HG03558 (cell line): ENCODE measurements around the gene ZNF205.

Experiments used
- ATAC-seq: cut with Tn5 transposase; IDR thresholded peaks from one replicate; pipeline ENCODE4 v1.9.1; 2021; ENCODE audit warnings: moderate number of reproducible peaks; ENCODE audit not compliant: unreplicated experiment; ENCODE audit errors: extremely low read depth

ZNF205 gene

DNA sequence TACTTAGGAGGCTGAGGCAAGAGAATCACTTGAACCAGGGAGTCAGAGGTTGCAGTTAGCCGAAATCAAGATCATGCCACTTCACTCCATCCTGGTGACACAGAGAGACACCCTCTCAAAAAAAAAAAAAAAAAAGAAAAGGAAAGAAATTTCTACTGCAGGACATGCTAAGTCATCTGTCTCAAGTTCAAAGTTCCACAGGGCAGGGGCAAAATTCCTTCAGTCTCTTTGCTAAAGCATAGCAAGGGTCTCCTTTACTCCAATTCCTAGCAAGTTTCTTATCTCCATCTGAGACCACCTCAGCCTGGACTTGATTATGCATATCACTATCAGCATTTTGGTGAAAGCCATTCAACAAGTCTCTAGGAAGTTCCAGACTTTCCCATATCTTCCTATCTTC is 27.9 kb upstream of the ZNF205 start:
- ATAC-seq = no peak

DNA sequence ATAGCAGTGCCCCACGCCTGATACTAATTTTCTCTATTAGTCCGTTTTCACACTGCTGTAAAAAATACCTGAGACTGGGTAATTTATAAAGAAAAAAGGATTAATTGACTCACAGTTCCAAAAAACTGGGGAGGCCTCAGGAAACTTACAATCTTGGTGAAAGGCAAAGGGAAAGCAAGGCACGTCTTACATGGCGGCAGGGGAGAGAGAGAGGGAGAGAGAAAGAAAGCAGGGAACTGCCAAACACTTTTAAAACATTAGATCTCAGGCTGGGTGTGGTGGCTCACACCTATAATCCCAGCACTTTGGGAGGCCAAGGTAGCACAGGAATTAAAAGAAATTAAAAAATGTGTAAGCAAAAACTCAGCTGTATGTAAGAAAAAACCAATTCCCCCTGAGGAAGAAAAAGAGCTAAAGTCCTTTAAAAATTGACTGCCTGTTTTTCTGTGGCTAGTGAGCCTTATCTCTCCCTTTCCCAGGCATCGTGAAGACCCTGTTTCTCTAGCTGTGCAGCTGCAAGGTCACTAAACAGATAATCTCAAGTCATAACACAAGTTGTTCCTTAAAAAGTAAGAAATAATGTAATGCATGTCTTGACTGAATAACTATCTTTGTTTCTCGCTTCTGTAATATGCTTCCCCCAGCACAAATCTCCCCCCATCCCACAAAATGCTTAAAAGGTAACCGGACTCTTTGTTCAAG is 27.3 kb upstream of the ZNF205 start:
- no peak for ATAC-seq

DNA sequence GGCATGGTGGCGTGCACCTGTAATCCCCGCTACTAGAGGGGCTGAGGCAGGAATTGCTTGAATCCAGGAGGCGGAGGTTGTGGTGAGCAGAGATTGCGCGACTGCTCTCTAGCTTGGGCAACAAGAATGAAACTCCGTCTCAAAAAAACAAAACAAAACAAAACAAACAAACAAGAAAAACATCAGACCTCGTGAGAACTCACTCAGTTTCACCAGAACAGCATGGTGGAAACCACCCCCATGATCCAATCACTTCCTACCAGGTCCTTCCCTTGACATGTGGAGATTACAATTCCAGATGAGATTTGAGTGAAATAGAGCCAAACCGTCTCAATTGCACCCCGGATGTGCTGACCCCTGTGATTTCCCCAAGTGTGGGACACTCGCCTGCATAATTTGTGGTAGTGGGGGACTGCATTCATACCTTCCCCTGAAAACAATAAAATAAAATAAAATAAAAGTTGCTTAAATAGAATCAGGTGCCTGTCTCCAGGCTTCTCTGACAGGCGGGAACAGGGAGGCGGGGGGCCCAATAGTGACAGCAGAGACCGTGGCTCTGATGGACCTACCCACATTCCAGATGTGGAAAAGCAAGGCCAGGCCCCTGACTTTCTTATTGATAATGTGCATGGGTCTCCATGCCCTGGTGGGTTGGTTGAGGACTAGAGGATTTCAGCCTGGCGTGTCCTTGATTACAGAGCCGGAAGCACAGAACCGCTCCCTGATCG is 26.4 kb upstream of the ZNF205 start:
- ATAC-seq = no peak

DNA sequence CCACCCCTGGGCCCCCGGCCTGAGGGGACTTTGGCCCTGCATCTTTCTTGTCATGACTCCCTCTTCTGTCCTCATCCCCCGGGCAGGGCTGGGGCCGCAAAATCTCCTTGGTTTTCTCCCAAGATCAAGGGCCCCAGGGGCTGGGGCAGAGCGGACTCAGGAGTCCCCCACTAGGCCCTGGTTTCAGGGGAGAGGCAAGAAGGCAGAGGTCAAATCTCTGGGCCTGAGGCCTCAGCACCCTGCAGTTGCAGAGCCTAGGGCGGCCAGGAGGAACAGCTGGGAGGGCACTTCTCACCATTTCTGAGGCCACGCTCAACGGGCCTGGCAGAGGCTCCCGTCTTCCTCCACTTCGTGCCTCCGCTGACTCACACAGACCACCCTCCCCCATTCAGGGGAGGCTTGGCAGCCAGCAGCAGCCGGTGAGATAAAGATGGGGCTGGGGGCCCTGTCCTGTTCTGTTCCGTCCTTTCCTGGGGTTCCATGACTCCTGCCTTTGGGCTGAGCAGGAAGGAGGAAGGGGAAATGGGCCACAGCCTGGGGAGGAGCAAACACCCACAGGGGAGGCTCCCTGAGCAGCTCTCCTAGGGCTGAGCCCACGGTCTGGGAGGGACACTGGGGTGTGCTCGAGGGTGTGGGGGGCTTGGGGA is 25.7 kb upstream of the ZNF205 start:
- ATAC-seq = no peak

DNA sequence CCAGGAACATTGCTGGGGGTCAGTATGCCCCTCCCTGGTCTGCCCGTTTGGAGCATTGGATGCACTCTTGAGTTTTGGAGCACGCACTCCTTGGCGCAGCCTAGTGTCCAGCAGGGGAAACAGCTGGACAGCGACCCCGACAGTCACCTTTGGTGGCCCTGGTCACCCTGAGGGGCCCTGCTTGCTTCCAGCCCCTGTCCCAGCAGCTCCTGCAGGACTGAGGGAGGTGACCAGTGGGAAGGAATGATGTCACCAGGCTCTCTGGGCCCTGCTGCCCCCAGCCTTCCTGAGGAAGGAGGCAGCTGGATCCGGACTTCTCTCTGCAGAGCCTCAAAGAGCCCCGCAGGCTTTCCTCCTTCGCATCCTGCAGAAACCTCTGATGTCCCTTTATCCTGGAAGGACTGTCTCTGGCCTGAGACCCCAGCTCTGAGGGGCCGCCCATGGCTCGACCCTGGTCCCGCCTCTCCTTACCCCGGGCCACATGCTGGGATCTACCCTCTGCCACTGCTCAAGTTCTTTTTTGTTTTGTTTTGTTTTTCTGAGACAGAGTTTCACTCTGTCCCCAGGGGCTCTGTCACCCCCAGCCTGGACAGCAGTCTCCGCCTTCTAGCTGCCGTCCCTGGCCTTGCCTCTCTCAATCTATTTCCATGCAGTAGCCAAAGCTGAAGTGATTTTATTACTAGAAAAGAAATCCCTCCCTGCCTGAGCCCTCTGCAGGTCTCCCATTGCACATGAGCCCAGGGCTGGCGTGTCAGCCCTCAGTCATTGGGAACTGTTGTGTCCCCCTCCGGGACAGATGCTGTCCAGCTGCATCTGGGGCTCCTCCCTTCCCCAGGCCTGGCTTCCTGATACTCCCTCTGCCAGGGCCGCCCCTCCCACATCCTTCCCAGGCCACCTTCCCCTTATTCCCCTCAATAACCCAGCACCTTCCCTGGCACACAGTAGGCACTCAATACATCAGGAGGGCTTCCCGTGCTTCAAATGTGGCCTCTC is 24.8 kb upstream of the ZNF205 start:
- no peak for ATAC-seq

DNA sequence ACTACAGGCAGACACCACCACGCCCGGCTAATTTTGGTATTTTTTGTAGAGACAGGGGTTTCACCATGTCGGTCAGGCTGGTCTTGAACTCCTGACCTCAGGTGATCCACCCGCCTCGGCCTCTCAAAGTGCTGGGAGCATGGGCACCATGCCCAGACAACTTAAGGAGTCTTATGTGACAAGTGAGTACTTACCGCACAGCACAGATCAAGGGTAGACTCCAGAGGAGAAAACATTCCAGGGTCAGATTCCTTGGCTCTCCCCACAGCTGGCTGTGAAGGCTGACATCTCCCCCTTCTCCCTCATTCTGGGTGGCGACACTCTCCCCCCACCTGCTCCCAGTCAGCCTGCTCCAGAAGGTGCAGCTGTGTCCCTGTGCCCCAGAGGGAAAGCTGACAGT is 23.9 kb upstream of the ZNF205 start:
- ATAC-seq = no peak

DNA sequence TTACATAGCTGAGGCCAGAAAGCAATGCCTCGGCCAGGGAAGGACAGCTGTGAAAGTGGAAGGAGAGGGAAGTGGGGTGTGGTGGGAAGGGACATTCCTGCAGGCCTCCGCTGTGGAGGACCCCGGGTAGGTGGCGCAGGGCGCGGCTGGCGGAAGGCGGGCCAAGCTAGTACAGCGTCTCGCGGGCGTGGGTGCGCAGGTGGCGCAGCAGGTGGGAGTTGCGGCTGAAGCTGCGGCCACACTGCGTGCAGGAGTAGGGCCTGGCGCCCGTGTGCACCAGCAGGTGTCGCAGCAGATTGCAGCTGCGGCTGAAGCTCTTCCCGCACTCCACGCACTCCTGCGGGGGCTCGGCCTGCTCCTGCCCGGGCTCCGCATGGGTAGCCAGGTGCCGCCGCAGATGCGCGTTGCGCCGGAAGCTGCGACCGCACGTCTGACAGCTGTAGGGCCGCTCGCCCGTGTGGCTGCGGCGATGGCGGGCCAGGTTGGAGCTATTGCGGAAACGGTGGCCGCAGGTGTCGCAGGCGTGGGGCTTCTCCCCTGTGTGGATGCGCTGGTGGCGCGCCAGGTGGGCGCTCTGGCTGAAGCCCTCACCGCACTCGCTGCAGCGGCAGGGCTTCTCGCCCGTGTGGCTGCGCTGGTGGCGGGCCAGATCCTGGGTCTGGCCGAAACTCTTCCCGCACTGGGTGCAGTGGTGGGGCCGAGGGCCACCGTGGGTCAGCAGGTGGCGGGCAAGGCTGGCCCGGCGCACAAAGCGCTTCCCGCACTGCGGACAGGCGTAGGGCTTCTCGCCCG is 23.3 kb upstream of the ZNF205 start:
- no peak for ATAC-seq

DNA sequence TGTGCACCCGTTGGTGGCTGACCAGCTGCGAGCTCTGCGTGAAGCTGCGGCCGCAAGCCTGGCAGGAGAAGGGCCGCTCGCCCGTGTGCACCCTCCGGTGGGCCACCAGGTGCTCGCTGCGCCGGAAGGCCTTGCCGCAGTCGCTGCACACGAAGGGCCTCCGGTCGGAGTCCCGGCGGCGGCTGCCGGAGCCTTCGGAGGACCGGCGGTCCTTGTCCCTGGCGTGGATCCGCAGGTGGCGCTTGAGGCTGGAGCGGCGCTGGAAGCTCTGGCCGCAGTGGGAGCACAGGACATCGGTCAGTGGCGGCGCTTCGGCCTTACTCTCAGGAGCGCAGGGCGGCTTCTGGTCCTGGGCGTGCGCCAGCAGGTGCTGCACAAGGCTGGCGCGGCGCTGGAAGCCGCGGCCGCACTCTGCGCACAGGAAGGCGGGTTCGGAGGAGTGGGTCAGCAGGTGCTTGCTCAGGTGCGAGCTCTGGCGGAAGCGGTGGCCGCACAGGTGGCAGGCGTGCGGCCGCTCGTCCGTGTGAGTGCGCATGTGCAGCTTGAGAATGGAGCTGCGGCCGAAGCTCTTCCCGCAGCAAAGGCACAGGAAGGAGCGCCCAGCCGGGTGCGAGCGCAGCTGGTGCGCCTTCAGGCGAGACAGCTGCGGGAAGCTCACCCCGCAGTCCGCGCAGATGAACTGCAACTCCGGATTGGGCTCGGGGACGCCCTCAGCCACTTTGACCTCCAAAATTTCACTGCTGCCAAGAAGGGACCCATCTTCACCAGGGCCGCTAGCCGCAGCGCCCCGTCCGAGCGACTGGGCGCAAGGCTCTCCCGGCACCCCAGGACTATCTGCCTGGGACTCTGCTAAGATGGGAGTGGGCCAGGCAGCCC is 22.4 kb upstream of the ZNF205 start:
- ATAC-seq = no peak

DNA sequence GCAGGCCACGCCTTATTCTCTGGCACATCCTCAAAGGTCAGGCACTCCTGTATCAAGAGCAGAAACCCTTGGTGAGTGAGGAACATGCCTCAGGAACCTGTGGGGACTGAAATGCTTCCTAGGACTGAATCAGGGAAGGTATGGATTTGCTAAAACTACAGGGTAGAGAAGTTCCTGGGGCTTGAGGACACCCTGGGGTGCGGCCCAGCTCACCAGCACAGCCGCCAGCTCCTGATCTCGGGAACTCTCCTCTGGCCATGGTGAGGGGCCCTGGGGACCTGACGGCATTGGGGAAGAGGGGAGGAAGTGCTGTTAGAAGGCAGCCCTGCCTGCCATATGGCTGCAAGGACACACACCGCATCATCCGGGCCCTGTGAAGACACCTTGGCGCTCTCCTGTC is 20.8 kb upstream of the ZNF205 start:
- no peak for ATAC-seq

DNA sequence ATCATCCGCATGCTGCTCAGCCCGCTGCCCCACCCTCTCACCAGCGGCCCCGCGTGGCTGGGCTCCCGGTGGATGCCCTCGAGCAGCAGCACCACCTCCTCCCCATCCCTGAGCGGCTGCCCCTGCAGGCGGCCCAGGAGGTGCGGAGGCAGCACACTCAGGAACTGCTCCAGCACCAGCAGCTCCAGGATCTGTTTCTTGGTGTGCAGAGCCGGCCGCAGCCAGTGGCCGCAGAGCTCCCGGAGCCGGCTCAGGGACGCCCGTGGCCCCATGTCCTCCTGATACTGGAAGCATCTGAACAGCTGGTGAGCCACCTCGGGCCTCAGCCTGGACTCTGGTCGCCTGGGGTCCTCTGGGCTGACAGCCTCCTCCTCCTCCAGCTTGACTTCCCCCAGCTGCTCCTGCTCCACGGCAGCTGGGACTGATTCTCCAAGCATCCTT is 19.9 kb upstream of the ZNF205 start:
- ATAC-seq = no peak

DNA sequence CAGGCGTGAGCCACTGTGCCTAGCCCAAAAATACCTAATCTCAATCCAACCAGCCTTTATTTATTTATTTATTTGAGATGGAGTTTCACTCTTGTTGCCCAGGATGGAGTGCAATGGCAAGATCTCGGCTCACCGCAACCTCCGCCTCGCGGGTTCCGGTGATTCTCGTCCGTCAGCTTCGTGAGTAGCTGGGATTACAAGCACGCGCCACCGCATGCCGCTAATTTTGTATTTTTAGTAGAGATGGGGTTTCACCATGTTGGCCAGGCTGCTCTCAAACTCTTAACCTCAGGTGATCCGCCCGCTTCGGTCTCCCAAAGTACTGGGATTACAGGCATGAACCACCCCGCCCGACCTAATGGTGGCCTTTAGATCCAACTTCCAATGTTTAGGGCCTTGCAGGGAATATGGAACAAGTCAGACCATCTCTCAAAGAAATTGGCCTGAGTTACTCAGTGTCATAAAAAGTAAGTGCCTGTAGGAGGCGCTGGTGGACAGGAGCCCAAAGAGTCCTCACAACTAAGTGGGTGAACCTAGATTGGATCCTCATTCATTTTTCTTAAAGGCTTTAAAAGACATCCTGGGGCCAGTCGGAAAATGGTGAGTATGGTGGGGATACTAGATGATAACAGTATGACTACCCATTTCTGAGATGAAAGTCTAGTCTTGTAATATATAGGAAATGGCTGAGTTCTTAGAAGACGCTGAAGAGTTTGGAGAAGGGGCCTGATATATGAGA is 17.9 kb upstream of the ZNF205 start:
- ATAC-seq = no peak

DNA sequence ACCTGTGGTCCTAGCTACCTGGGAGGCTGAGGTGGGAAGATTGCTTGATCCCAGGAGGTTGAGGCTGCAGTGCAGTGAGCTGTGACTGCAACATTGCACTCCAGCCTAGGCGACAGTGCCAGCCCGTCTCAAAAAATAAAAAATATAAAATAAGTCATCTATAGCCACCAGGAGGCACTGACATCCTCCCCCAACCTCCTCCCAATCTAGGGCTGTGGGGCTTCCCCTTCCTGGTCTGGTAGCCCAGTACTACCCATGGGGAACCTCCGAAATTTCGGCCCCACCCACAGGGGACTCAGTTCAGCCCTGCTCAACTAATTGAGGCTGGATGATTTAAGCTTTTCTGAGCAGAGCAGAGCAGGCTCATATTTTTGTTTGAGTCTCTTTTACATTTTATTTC is 16.5 kb upstream of the ZNF205 start:
- no peak for ATAC-seq

DNA sequence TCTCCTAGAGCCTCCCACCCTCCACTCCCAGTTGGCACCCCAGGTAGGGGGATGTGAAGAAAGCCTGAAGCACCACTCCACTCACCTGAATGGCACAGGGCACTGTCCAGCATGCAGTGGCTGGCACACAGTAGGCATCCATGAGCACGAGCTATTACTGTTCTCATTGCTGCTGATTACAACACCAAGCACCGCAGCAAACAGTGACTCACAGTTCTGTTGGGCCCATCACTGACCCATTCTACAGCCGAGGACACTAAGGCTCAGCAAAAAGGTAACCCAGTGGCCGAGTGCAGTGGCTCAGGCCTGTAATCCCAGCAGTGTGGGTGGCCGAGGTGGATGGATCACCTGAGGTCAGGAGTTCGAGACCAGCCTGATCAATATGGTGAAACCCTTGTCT is 16.0 kb upstream of the ZNF205 start:
- no peak for ATAC-seq

DNA sequence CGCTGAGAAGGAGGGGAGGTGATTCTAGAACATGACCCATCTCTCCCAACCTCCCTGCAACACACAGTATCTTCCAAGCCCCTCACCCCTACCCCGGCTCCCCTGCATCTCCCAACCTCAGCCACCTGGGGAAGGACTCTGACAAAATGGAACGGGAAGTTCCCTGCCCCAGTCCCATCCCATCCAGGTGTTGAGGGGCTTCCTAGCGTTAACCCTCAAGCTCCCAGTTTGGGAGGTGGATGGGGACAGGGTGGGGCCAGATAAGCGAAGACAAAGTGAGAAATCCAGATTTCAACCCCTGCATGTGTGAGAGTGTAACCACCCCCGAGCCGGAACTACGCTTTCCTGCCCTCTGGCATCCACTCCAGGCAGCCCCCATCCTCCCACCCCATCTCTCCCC is 15.1 kb upstream of the ZNF205 start:
- no peak for ATAC-seq

DNA sequence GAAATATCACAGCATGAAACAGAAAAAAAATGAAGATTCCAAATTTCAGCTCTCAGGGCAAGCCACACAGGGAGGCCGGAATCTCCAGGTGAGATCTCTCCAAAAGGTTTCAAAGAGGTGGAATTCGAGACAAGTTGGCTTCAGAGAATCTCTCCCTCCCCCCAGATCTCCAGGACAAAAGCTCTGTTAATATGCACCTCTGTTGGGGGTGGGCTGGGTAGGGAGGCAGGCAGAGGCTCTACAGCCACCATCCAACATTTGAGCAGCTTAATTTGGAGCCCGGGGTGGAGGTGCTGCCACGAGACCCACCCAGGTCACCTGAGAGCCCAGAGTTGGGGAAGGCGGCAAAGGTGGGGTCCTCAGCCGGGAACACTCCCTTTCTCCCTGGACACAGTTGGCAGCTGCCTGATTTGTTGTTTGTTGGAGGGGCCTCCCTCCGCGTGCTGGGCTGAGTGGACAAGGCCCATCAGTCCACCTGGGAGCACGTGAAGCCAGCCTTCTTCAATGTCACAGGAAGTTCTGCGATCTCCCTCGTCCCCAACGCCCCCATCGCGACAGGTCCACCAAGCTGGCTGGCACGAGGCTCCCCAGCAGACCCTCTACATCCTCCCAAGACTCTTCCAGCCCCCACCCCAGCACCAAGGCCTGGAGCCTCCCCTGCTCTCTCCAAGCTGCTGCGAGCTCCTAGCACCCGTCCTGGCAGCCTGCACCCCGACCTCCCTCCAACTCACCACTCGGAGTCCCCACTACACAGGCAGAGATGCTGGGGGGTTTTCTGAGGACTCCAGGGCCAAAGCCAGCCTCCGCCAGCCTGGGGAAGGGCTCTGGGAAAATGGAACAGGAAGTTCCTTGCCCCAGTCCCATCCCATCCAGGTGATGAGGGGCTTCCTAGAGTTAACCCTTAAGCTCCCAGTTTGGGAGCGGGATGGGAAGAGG is 13.7 kb upstream of the ZNF205 start, which contains the start of gene ZSCAN10:
Gene ZSCAN10 (minus strand): TSS at position 836 of the 936 bp plus-strand sequence. CDS start 6,357 bp downstream, outside the sequence.
- ATAC-seq = no peak

DNA sequence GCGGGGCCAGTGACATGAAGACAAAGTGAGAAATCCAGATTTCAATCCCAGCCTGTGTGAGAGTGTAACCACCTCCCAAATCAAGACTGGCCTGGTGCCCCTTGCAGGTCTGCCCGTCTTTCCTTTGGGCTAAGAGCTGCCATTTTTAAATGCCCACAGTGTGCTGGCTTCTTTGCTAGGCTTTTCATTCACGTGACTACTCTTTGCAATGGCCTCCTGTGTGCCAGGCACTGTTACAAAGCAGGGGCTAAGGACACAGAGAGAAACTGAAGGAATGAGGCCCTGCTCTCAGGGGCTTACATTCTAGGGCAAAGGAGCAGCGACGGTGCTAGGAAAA is 13.0 kb upstream of the ZNF205 start:
- no peak for ATAC-seq
